HepG2 (cell line): Measurements from ENCODE around the gene NDUFB3. TPM values are rescaled to one million over a fixed set of nuclear protein-coding genes. Genes with fewer than 3 reads are reported as not detected.

ENCODE experiments used
- ATAC-seq: fragments of 200-7000 bp; cut with Tn5 transposase; 3 replicates; pipeline ENCODE4 v1.9.1; 2020; ENCODE audit warnings: mild to moderate bottlenecking, moderate library complexity
- BruUV-seq: library from RNA; stranded (reverse); fragments of 400-500 nt; replicated peaks from 2 replicates; lab custom pipeline; 2021; lab: Mats Ljungman, UMichigan
- CTCF ChIA-PET: fragments of 300-600 bp; formaldehyde crosslinking; extraction: SDS; loops from one replicate; lab custom pipeline; 2021; ENCODE audit warnings: low total read pairs, inconsistent platforms, low intra/inter-chr PET ratio; lab: Yijun Ruan, JAX
- POLR2A ChIA-PET: fragments of 350-600 bp; sonication (Branson Sonifier 250); formaldehyde crosslinking; loops from one replicate; lab custom pipeline; 2020; ENCODE audit warnings: antibody characterized with exemption, inconsistent platforms; lab: Yijun Ruan, JAX
- DNase-seq: peaks from one replicate; pipeline ENCODE4 v3.0.0-alpha.2; 2015; ENCODE audit warnings: low spot score
- FAIRE-seq: peaks from 3 replicates; lab custom pipeline; 2011; peaks lifted over from hg19 to GRCh38; lab: Jason Lieb, UNC
- H2AFZ ChIP-seq: one replicate; pipeline ENCODE4 v1.6.1; 2011; ENCODE audit warnings: low read length, inconsistent platforms
- H3K27ac ChIP-seq: fragments of 300-600 bp; 3 replicates; pipeline ENCODE4 v1.8.0; 2011; ENCODE audit warnings: mixed run types, mild to moderate bottlenecking, mixed read lengths, low read length, inconsistent platforms; ENCODE audit not compliant: insufficient read depth; ENCODE audit errors: extremely low read length
- H3K27me3 ChIP-seq, 2 experiments: fragments of 200-600 bp in 1 of 2; 2 replicates in 1 of 2; 3 replicates in 1 of 2; pipeline versions ENCODE4 v1.6.0 to v1.8.0; 2011; ENCODE audit warnings: low read length in 2 of 2, mild to moderate bottlenecking in 2 of 2, moderate library complexity in 2 of 2, inconsistent platforms in 1 of 2; ENCODE audit not compliant: insufficient read depth in 2 of 2, control insufficient read depth in 1 of 2
- H3K36me3 ChIP-seq, 2 experiments: fragments of 200-600 bp in 1 of 2; replicated peaks in 1 of 2; 2 replicates in 1 of 2; 3 replicates in 1 of 2; pipeline versions ENCODE4 v1.5.1 to v1.8.0; 2011; ENCODE audit warnings: low read length in 2 of 2, inconsistent platforms in 1 of 2; ENCODE audit not compliant: insufficient read depth in 2 of 2, control insufficient read depth in 1 of 2
- H3K4me1 ChIP-seq: 2 replicates; pipeline ENCODE4 v1.5.1; 2012; ENCODE audit warnings: low read length, inconsistent platforms; ENCODE audit not compliant: insufficient read depth
- H3K4me2 ChIP-seq: 2 replicates; pipeline ENCODE4 v1.6.0; 2011; ENCODE audit warnings: low read depth, low read length, inconsistent platforms
- H3K4me3 ChIP-seq, 3 experiments: fragments of 200-600 bp in 1 of 3; sonication (generic), shearing (Covaris generic) in 1 of 3; replicated peaks in 1 of 3; 2 replicates each; pipeline ENCODE4 v1.5.1; 2011 to 2016; ENCODE audit warnings: low read length in 3 of 3, inconsistent platforms in 2 of 3, low read depth in 2 of 3, mild to moderate bottlenecking in 2 of 3, control low read depth in 1 of 3, mixed read lengths in 1 of 3; ENCODE audit not compliant: insufficient read depth in 1 of 3
- H3K79me2 ChIP-seq: one replicate; pipeline ENCODE4 v1.6.1; 2011; ENCODE audit warnings: low read length, inconsistent platforms; ENCODE audit not compliant: insufficient read depth
- H3K9ac ChIP-seq: 2 replicates; pipeline ENCODE4 v1.6.0; 2011; ENCODE audit warnings: mild to moderate bottlenecking, low read depth, low read length, inconsistent platforms; ENCODE audit not compliant: insufficient read depth
- H3K9me3 ChIP-seq: 2 replicates; pipeline ENCODE4 v1.5.1; 2012; ENCODE audit warnings: mild to moderate bottlenecking, low read length
- H4K20me1 ChIP-seq: 2 replicates; pipeline ENCODE4 v1.6.0; 2011; ENCODE audit warnings: inconsistent platforms, mild to moderate bottlenecking, low read length, moderate library complexity; ENCODE audit not compliant: insufficient read depth
- CREB1 ChIP-seq, 2 experiments: fragments of 450-650 bp in 1 of 2; IDR thresholded peaks; 2 replicates each; pipeline ENCODE4 v1.6.1; 2016 to 2017; ENCODE audit warnings: control low read depth in 1 of 2, mild to moderate bottlenecking in 1 of 2, missing compliant biosample characterization in 1 of 2, missing genetic modification characterization in 1 of 2
- FUBP1 ChIP-seq: sonication (generic); formaldehyde crosslinking; IDR thresholded peaks from 2 replicates; pipeline ENCODE4 v1.5.1; 2020; ENCODE audit warnings: missing genetic modification reagents, mild to moderate bottlenecking, borderline replicate concordance
- KAT8 ChIP-seq: IDR thresholded peaks from 2 replicates; pipeline ENCODE4 v1.6.1; 2016; ENCODE audit warnings: missing genetic modification reagents, missing compliant biosample characterization
- NAIF1 ChIP-seq: sonication (generic); formaldehyde crosslinking; IDR thresholded peaks from 2 replicates; pipeline ENCODE4 v1.5.0; 2020; ENCODE audit warnings: mild to moderate bottlenecking, missing genetic modification reagents, borderline replicate concordance
- SAP130 ChIP-seq: IDR thresholded peaks from 2 replicates; pipeline ENCODE4 v1.6.1; 2016; ENCODE audit warnings: low read depth
- SMC3 ChIP-seq: IDR thresholded peaks from 2 replicates; pipeline ENCODE4 v1.6.1; 2011; ENCODE audit warnings: low read length, improper control_type of control experiment
- SOX13 ChIP-seq, 3 experiments: fragments of 450-650 bp in 1 of 3; sonication (generic) in 1 of 3; formaldehyde crosslinking in 1 of 3; IDR thresholded peaks in 2 of 3; conservative IDR thresholded peaks in 1 of 3; 2 replicates each; pipeline versions ENCODE4 v1.5.0 to v1.6.1; 2016 to 2020; ENCODE audit warnings: antibody characterized with exemption in 1 of 3, mild to moderate bottlenecking in 1 of 3, missing compliant biosample characterization in 1 of 3, missing genetic modification reagents in 1 of 3, moderate library complexity in 1 of 3
- WGBS: methylation state at CpG from one replicate; pipeline ENCODE4 v1.1.6; 2017; ENCODE audit warnings: low lambda C conversion rate; 5-methylcytosine and 5-hydroxymethylcytosine counted together
- in situ Hi-C: cut with HindIII; loops from 2 replicates; pipeline ENCODE4 v1.10.0; 2017; ENCODE audit warnings: low pct_unique_long_range_greater_than_20kb; ENCODE audit not compliant: extremely low pct_ligation_motif_present
- intact Hi-C: fragments of 100-400 bp; cut with micrococcal nuclease; formaldehyde crosslinking; loops from one replicate; pipeline ENCODE4 v1.10.0; 2022; ENCODE audit not compliant: unreplicated experiment
- polyA plus RNA-seq, 8 experiments: library from polyadenylated mRNA; depleted of rRNA in 3 of 8; stranded (reverse) in 7 of 8; unstranded in 1 of 8; fragments of >200 nt; fragmentation: Illumina TruSeq in 4 of 8; extraction: Trizol in 4 of 8; gene quantifications; 2 replicates each; pipeline versions ENCODE4 v1.2.1 to v1.2.3, GENCODE V29; 2011 to 2016; ENCODE audit warnings: low read depth in 4 of 8, missing spikeins in 1 of 8, mixed read lengths in 1 of 8; ENCODE audit not compliant: insufficient read depth in 1 of 8
- total RNA-seq, 5 experiments: library from RNA; depleted of rRNA; stranded (reverse); fragments of >200 nt; fragmentation: Illumina TruSeq; extraction: Trizol; gene quantifications; 2 replicates each; pipeline ENCODE4 v1.2.3, GENCODE V29; 2016; ENCODE audit warnings: low read depth in 1 of 5

Gene NDUFB3
- total and polyA plus RNA-seq, 2 of the 13 experiments (the other 11 are each of a cell fraction or from before 2014, with no cell fraction given), result 50.7 to 159 TPM

GRCh38 chr2:201073071-201073470 is 1.3 kb downstream of the NDUFB3 start:
- POLR2A ChIA-PET, result interaction anchor here (1.5 to 1.7 kb wide), 2 partner anchors 43 to 44 kb away, joined by 4 to 10 read pairs; partner anchors contain the start of gene CFLAR
- no peak for FAIRE-seq
- no peaks in the 10 kb centered on the region for H3K9me3 ChIP-seq
- BruUV-seq, result no TSS peak
- TF ChIP-seq KAT8 (CRISPR knock-in tag) (0 out of 2 replicates have a peak, but pooled peaks have one; percentile 16), SAP130 (CRISPR knock-in tag) (peak; percentile 19; the same call in 1 of the 2 replicates), SMC3 (no peak), NAIF1 (CRISPR knock-in tag) (no peak), SOX13 (IDR thresholded peaks at IDR 0.05) (no peak), SOX13 (CRISPR knock-in tag; conservative IDR thresholded peaks at IDR 0.05 in 1 of 2, IDR thresholded peaks at IDR 0.05 in 1 of 2) (peak in 1 of 2 experiments; percentile 5; a peak in 1 of 4 replicates), CREB1 (IDR thresholded peaks at IDR 0.05) (no peak), CREB1 (CRISPR knock-in tag; IDR thresholded peaks at IDR 0.05) (0 out of 2 replicates have a peak, but pooled peaks have one; percentile 14)
- TF ChIP-seq, all 625 proteins: peak for 4
- WGBS, result 47% methylated on average over 1 of the region's 1 CpG
- Histone ChIP-seq H4K20me1 (no peaks in the 10 kb centered on the region), H3K79me2 (peaks cover 45% of the 10 kb centered on the region), H3K27ac (peak overlapping the region; percentile 88), H3K9ac (peak overlapping the region; percentile 91), H3K4me2 (peak overlapping the region; percentile 71), H3K4me1 (peaks cover 27% of the 10 kb centered on the region), H2AFZ (no peak overlapping the region), H3K27me3 (no peaks in the 10 kb centered on the region; a peak in 1 of 5 replicates), H3K4me3 (peak overlapping the region; percentile 77 to 91 (median 91); a peak in 5 of 6 replicates), H3K36me3 (no peaks in the 10 kb centered on the region)
- intact Hi-C loops (no loop called here), in situ Hi-C loops (loop anchor here (5.0 kb wide), 3 partner anchors 44 to 166 kb away; partner anchors contain the start of gene CFLAR)
- ATAC-seq (no peak), DNase-seq (peak; percentile 29)
- CTCF ChIA-PET, result no interaction called here

GRCh38 chr2:201074996-201075395 is 3.2 kb downstream of the NDUFB3 start:
- BruUV-seq, result no TSS peak
- ChIA-PET CTCF (no interaction called here), POLR2A (no interaction called here)
- Histone ChIP-seq H3K9me3 (no peaks in the 10 kb centered on the region), H3K36me3 (peaks cover 0 to 12% of the 10 kb centered on the region in 2 experiments; a peak in 2 of 5 replicates), H4K20me1 (no peaks in the 10 kb centered on the region), H3K9ac (no peak overlapping the region), H3K79me2 (peaks cover 26% of the 10 kb centered on the region), H3K4me3 (no peak overlapping the region), H3K4me2 (no peak overlapping the region), H2AFZ (no peak overlapping the region), H3K27me3 (no peaks in the 10 kb centered on the region; a peak in 1 of 5 replicates), H3K27ac (no peak overlapping the region), H3K4me1 (peaks cover 9% of the 10 kb centered on the region)
- WGBS, result 97% methylated on average over 7 of the region's 7 CpGs
- FAIRE-seq (no peak), DNase-seq (no peak), ATAC-seq (no peak)
- in situ Hi-C loops, result loop anchor here (5.0 kb wide), 3 partner anchors 42 to 168 kb away; partner anchors contain the start of gene CFLAR
- intact Hi-C loops, result no loop called here
- no peak for TF ChIP-seq FUBP1 (CRISPR knock-in tag)
